Measurements from ENCODE around the gene ARHGAP45. TPM values are rescaled to one million over a fixed set of nuclear protein-coding genes. Genes with fewer than 3 reads are reported as not detected.
A peak's percentile ranks its signal among the peaks of the same experiment; 100 is the strongest.

Gene ARHGAP45
- total and polyA plus RNA-seq, 2 experiments from 2014 or later, result 24.7 to 71.8 TPM

DNA sequence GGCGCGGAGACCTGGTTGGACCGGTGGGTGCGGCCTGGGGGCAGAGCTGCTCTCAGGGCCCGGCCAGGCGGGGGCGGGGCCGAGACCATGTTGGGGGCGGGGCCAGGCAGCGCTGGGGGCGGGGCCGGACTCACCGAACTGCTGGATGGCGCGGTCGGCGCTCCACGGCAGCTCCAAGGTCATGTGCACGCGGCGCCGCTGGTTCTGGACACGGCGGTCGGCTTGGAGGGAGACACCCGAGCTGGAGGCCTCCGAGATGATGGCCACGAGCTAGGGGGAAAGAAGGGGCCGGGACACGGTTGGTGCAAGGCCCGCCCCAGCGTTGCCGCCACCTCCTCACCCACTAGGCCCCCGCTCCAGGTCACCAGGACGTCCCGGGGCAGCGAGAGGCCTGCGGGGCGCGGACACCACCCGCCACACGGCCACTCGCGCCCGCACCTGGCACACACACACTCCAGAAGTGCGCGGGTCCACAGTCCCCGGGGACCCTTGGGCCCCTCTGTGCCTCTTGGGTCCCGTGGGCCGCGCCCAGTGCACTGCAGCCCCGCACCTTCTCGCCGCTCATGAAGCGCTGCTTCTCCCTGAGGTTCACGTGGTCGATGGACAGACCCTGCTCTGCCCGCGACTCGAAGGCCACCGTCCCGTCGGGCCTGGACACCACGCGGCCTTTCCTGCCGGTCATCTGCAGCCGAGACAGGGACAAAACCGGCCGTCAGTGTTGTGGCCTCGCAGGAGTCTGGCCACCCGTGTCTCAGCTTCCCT is 45.5 kb downstream of the ARHGAP45 start:
- Histone ChIP-seq H4K20me1 (replicated peaks; ENCODE audit: insufficient read depth) (no peaks in the 10 kb centered on the region; the same call in 1 of the 2 replicates), H3K4me3 (no peak overlapping the region), H3K36me3 (ENCODE audit: insufficient read depth) (0 out of 2 replicates have a peak, but pooled peaks cover 1% of the 10 kb centered on the region), H3K4me2 (peak overlapping the region; percentile 43; the same call in 1 of the 2 replicates), H3K9me2 (ENCODE audit: insufficient read depth) (no peaks in the 10 kb centered on the region), H3K4me1 (ENCODE audit: insufficient read depth) (no peaks in the 10 kb centered on the region), H3F3A (replicated peaks; ENCODE audit: low read depth) (0 out of 2 replicates have a peak, but pooled peaks cover 6% of the 10 kb centered on the region), H3K79me2 (replicated peaks; ENCODE audit: insufficient read depth) (no peaks in the 10 kb centered on the region), H3K27ac (ENCODE audit: low read depth) (peak overlapping the region; percentile 69; the same call in 1 of the 2 replicates), H2AFZ (no peak overlapping the region), H3K27me3 (ENCODE audit: insufficient read depth) (no peaks in the 10 kb centered on the region)
- peak; percentile 83 for DNase-seq (ENCODE audit: low spot score)
- peak; percentile 63 for ATAC-seq
- TF ChIP-seq NANOG (IDR thresholded peaks at IDR 0.05; ENCODE audit: borderline replicate concordance) (no peak), ETS1 (IDR thresholded peaks at IDR 0.05) (no peak)
- H3K4me1 Mint-ChIP-seq, result peaks cover 2% of the 10 kb centered on the region; the same call in 1 of the 3 replicates
- H3K9me3 Mint-ChIP-seq, result no peaks in the 10 kb centered on the region
- H3K27ac Mint-ChIP-seq, result peak overlapping the region; percentile 62; the same call in 1 of the 2 replicates
- no peaks in the 10 kb centered on the region; the same call in 2 of the 3 replicates for H3K36me3 Mint-ChIP-seq (ENCODE audit: low read depth)
- H3K27me3 Mint-ChIP-seq (ENCODE audit: insufficient read depth, low read depth, poor library complexity), result peaks cover 10% of the 10 kb centered on the region
- no peak overlapping the region for H3K4me3 Mint-ChIP-seq

DNA sequence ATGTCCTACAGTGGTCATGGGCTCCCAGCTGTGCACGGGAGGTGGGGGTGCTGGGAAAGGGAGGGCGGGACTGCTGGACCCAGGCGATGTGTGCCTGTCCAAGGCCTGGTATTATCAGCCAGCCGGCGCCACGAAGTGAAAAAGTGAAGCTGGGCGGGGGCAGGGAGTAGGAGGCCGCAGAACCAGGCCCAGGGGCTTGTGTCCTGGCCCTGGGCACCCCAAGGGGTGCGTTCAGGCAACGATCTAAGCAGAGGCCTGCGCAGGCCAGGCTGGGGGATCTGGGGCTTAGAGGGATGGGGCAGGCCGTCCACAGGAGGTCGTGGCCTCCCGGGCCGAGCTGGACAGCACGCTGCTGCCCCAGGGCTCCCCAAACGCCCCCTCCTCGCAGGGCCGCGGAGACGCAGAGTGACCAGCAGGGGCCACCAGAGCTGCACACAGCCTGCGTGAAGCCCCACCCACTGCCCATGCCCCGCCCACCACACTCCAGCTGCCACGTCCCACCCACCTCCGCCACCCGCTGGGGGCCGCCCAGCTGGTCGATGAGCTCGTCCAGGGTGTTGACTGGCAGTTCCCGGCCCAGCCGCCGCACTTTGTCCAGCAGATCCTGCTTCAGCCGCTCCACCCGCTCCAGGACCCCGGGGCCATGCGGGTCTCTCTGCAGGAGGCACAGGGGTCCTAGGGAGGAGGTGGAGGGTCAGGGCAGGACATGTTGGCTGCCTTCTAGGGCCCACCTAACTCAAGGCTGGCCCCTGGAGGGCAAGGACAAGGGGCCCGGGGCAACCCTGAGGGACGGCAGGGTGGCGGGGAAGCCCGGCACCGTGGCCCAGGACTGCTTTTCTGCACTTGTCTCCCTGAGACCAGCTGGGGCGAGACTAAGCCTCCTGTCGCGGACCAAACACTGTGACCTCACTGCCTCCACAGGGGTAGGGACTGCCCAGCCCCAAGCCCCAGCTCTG is 46.3 kb downstream of the ARHGAP45 start:
- Histone ChIP-seq H3K4me2 (peak overlapping the region; percentile 43; the same call in 1 of the 2 replicates), H3K27me3 (ENCODE audit: insufficient read depth) (no peaks in the 10 kb centered on the region), H3K36me3 (ENCODE audit: insufficient read depth) (no peaks in the 10 kb centered on the region), H3K4me1 (ENCODE audit: insufficient read depth) (no peaks in the 10 kb centered on the region), H4K20me1 (replicated peaks; ENCODE audit: insufficient read depth) (no peaks in the 10 kb centered on the region), H3K27ac (ENCODE audit: low read depth) (peak overlapping the region; percentile 69; the same call in 1 of the 2 replicates), H3F3A (replicated peaks; ENCODE audit: low read depth) (0 out of 2 replicates have a peak, but pooled peaks cover 3% of the 10 kb centered on the region), H3K79me2 (replicated peaks; ENCODE audit: insufficient read depth) (no peaks in the 10 kb centered on the region), H3K4me3 (no peak overlapping the region), H2AFZ (no peak overlapping the region), H3K9me2 (ENCODE audit: insufficient read depth) (no peaks in the 10 kb centered on the region)
- peak overlapping the region; percentile 62; the same call in 1 of the 2 replicates for H3K27ac Mint-ChIP-seq
- peaks cover 2% of the 10 kb centered on the region; the same call in 1 of the 3 replicates for H3K4me1 Mint-ChIP-seq
- peak; percentile 61 for ATAC-seq
- TF ChIP-seq CTCF (conservative IDR thresholded peaks at IDR 0.05; ENCODE audit: low read depth in 2 of 2) (peak; percentile 64 to 91), POLR2AphosphoS5 (IDR thresholded peaks at IDR 0.05; ENCODE audit: low read depth) (no peak; the same call in 1 of the 2 replicates), CREB1 (CRISPR knock-in tag; IDR thresholded peaks at IDR 0.05; ENCODE audit: low read depth) (0 out of 2 replicates have a peak, but pooled peaks have one; percentile 25)
- TF ChIP-seq, protein P1, sequence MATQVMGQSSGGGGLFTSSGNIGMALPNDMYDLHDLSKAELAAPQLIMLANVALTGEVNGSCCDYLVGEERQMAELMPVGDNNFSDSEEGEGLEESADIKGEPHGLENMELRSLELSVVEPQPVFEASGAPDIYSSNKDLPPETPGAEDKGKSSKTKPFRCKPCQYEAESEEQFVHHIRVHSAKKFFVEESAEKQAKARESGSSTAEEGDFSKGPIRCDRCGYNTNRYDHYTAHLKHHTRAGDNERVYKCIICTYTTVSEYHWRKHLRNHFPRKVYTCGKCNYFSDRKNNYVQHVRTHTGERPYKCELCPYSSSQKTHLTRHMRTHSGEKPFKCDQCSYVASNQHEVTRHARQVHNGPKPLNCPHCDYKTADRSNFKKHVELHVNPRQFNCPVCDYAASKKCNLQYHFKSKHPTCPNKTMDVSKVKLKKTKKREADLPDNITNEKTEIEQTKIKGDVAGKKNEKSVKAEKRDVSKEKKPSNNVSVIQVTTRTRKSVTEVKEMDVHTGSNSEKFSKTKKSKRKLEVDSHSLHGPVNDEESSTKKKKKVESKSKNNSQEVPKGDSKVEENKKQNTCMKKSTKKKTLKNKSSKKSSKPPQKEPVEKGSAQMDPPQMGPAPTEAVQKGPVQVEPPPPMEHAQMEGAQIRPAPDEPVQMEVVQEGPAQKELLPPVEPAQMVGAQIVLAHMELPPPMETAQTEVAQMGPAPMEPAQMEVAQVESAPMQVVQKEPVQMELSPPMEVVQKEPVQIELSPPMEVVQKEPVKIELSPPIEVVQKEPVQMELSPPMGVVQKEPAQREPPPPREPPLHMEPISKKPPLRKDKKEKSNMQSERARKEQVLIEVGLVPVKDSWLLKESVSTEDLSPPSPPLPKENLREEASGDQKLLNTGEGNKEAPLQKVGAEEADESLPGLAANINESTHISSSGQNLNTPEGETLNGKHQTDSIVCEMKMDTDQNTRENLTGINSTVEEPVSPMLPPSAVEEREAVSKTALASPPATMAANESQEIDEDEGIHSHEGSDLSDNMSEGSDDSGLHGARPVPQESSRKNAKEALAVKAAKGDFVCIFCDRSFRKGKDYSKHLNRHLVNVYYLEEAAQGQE (IDR thresholded peaks at IDR 0.05; ENCODE audit: unreplicated experiment), result no peak
- H3K27me3 Mint-ChIP-seq (ENCODE audit: insufficient read depth, low read depth, poor library complexity), result peaks cover 10% of the 10 kb centered on the region
- DNase-seq (ENCODE audit: low spot score), result peak; percentile 94
- H3K36me3 Mint-ChIP-seq (ENCODE audit: low read depth), result peaks cover 5% of the 10 kb centered on the region
- H3K4me3 Mint-ChIP-seq, result no peak overlapping the region
- no peaks in the 10 kb centered on the region for H3K9me3 Mint-ChIP-seq
